ENCODE data around the gene TSPAN9.

TSPAN9 gene

DNA sequence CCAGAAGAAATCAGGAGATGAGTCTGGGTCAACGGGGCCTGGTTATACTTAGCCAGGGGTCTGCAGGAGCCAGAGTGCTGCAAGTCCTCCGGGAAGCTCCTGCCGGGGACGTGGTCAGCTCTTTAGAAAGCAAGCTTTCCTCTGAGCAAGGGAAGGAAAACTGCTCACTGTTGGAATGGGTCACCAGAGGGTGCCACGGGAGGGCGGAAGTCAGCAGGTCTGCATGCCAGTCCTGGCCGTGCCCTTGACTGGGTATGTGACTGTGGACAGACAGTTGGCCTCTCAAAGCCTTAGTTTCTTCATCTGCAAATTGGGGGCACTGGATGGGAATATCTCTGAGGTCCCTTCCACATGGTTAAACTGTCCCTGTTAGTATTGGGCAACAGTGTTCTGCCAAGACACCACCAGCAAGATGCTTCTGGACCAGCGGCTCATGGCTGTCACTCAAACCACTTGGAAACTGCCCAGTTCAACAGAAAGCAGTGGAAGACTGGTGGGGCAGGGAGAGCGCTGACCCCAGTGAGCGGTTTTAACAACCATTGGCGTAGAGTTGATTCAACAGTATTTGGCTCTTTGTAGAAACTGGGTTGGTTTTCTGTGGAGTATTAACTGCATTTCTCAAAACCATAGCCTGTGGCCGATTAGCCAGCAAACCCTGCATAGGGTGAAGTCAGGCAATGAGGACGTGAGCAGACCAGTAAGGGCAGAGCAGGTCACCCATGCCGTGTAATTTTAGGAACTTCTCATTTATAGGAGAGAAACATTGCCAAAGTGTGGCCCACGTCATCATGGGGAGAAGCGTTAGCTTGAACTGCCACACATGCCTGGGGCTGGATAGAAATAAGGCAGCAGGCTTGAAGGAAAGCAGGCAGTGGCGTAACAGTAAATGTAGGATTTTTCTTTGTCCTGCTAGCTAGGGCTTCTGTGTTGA is 249.9 kb downstream of the TSPAN9 start:
- DNase-seq: no peak

- no peak for DNase-seq
Measured at GRCh38 chr12:3328081-3328480, 250.9 kb downstream of the TSPAN9 start.

DNA sequence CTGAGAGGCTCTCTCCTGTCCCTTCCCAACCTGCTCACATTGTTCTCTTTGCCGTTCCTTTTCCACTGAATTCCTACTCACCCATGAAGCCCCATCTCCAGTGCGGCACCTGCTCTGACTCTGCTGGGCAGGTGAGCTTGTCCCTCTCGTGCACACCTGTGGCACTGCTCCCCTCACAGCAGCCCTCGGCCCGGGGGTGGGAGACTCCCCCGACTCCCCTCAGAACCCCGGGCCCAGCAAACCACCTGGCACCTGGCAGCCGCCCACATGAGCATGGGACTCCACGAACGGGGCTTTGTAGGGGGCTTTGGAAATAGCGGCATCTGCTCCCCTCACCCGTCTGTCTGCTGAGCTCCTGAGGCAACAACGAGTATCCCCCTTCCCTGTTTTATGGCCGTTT is 251.4 kb downstream of the TSPAN9 start:
- DNase-seq: no peak

DNA sequence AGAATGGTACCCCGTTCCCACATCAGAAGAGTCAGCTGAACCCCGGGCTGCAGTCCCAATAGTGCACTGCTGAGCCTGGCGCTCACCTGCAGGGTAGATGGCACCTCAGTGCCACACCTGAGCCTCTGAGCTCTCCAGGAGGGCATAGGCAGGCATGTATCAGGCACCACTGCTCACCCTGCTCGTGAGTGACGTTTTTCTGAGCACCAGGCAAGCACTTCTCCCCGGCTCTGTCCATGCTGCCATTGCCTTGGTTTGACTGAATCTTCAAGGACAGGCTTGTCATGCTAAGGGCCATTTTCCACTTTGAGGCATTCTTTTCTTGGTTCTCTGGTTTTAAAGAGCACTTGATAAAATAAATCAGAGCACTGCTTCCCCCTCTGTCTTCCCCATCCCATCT is 252.2 kb downstream of the TSPAN9 start:
- DNase-seq: no peak

DNA sequence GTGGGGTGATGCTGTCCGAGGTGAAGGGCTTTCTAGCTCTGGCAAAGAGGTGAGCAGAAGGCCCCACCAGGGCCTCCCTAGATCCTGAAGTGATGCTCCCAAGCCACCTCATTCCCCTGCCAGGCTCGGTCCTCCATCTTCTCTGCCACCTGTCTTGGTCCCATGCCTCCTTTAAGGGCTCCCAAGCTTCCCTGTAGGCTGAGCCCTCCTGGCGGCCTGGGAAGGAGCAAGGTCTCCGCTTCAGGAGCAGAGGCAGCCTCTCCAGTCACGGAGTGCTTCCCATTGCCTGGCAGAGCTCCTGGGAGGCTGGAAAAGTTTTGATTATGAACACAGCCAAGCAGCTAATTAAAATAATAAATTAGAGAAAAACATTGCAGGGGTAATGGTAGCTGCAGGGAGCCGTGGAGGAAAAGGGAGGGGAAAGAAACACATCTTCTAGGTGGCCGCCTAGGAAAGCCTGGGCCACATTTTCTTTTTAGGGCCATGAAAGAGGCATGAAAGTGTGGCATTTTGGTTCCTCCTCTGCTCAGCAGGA is 253.9 kb downstream of the TSPAN9 start:
- DNase-seq: no peak

DNA sequence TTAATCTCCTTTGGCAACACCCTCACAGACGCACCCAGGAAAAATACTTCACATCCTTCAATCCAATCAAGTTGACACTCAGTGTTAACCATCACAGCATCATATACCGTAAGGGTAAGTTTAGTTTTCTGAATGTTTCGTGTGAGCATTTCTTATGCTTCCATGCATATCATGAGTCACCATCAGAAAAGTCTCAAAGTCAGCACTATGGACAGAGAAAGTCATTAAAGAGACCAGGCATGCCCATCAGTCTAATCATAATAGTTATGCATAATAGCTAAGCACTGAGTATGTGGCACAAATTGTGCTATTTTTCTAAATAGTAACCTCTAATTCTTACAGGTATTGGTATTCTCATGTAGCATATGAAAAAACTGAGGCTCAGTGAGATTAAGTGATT is 255.0 kb downstream of the TSPAN9 start:
- no peak for DNase-seq

DNA sequence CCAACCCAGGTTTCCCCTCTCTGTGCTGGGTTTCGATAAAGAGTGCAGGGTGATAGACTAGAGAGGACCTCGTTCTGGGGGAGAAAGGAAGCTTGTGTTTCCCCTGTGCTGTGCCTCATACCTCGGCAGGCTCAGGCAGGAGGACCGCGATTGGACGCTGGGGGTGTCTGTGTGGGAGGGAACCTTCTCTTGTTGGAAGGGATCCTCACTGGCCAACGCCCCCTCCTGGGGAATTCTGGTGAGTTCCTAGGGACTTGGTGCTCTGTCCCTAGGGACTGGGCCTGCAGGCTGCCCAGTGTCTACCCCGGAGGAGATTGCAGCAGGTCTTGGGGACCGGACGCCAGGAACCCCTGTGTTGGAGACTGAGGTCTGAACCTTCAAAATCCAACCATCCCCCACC is 256.4 kb downstream of the TSPAN9 start:
- DNase-seq: no peak

DNA sequence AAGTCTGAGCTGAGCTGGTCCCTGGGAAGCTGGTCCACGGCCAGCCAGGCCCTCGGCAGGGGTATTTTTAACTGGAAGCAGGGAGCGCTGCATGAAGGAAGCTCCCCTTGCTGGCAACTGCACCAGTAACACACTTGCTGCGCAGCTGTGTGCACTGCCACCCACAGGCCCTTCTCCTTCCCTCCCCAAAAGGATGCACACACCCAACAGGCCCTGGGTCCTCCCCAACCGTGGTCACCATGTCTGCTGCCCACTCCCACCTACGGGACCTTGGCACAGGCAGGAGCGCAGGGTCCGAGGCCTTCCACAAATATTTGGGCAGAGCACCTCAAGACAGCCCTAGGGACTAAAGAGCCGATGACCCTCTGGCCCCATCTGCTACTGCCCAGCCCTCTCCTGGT is 256.8 kb downstream of the TSPAN9 start:
- DNase-seq: no peak

- DNase-seq: no peak
Measured at GRCh38 chr12:3335078-3335487, 257.9 kb downstream of the TSPAN9 start.

Data from NCI-H1092 (cell line).